HL-60 (cell line): ENCODE results near the gene MAB21L4.

Experiments
- DNase-seq, 2 experiments: peaks; one replicate each; pipeline ENCODE4 v3.0.0-alpha.2; 2010 to 2020; ENCODE audit warnings: low read depth in 1 of 2, low spot score in 1 of 2
- H3K27ac ChIP-seq: fragments of 250-450 bp; sonication (Bioruptor Pico); replicated peaks from 2 replicates; pipeline ENCODE4 v1.5.1; 2020; ENCODE audit warnings: mild to moderate bottlenecking, moderate library complexity
- H3K27me3 ChIP-seq: fragments of 250-450 bp; sonication (Bioruptor Pico); 2 replicates; pipeline ENCODE4 v1.5.1; 2021; ENCODE audit warnings: mild to moderate bottlenecking, moderate library complexity; ENCODE audit not compliant: insufficient read depth, poor library complexity, severe bottlenecking
- H3K4me3 ChIP-seq: replicated peaks from 2 replicates; pipeline ENCODE4 v1.5.1; 2011; ENCODE audit warnings: mild to moderate bottlenecking, control low read depth, low read length; ENCODE audit not compliant: insufficient read depth
- CTCF ChIP-seq: IDR thresholded peaks from one replicate; pipeline ENCODE4 v1.5.1; 2011; ENCODE audit warnings: low read length, control low read depth, inconsistent platforms; ENCODE audit not compliant: insufficient read depth
- GABPA ChIP-seq: IDR thresholded peaks from 2 replicates; pipeline ENCODE4 v1.6.1; 2012; ENCODE audit warnings: low read depth
- POLR2AphosphoS5 ChIP-seq: IDR thresholded peaks from 2 replicates; pipeline ENCODE4 v1.6.1; 2012; ENCODE audit warnings: low read depth
- REST ChIP-seq: IDR thresholded peaks from 2 replicates; pipeline ENCODE4 v1.6.1; 2012; ENCODE audit warnings: low read depth; ENCODE audit not compliant: insufficient replicate concordance
- SPI1 ChIP-seq: IDR thresholded peaks from 2 replicates; pipeline ENCODE4 v1.6.1; 2012; ENCODE audit warnings: low read depth, mild to moderate bottlenecking, borderline replicate concordance

The MAB21L4 gene

GRCh38 chr2:240837621-240838020 is 58.3 kb downstream of the MAB21L4 start:
- DNase-seq: no peak
- TF ChIP-seq CTCF: no peak
- TF ChIP-seq REST: no peak
- no peak for TF ChIP-seq POLR2AphosphoS5
- TF ChIP-seq SPI1: no peak
- no peak for TF ChIP-seq GABPA
- no peak overlapping the region for H3K4me3 ChIP-seq
- H3K27me3 ChIP-seq: peaks cover 2% of the 10 kb centered on the region
- H3K27ac ChIP-seq: no peak overlapping the region

- no peak overlapping the region for H3K27ac ChIP-seq
- peaks cover 3% of the 10 kb centered on the region for H3K27me3 ChIP-seq
- TF ChIP-seq REST: no peak
- no peak for TF ChIP-seq GABPA
- TF ChIP-seq POLR2AphosphoS5: no peak
- no peak overlapping the region for H3K4me3 ChIP-seq
- DNase-seq: no peak
Measured at GRCh38 chr2:240836781-240837467, 59.0 kb downstream of the MAB21L4 start.
